Suprapubic skin (tissue), 4 donors: ENCODE data around the gene HJURP. TPM values are rescaled to one million over a fixed set of nuclear protein-coding genes. Genes with fewer than 3 reads are reported as not detected.
A peak's percentile ranks its signal among the peaks of the same experiment; 100 is the strongest.

Source experiments
- DNase-seq, 2 donors: peaks; one replicate each; pipeline ENCODE4 v3.0.0-alpha.2; 2019; ENCODE audit warnings: low spot score in 2 of 2
- H3K27ac ChIP-seq: fragments of 200-600 bp; sonication (generic); one replicate; pipeline ENCODE4 v1.5.1; 2019
- H3K27me3 ChIP-seq: fragments of 200-600 bp; sonication (generic); one replicate; pipeline ENCODE4 v1.5.1; 2019
- H3K36me3 ChIP-seq: fragments of 200-600 bp; sonication (generic); one replicate; pipeline ENCODE4 v1.5.1; 2019
- H3K4me1 ChIP-seq: fragments of 200-600 bp; sonication (generic); one replicate; pipeline ENCODE4 v1.5.1; 2019
- H3K4me3 ChIP-seq: fragments of 200-600 bp; sonication (generic); one replicate; pipeline ENCODE4 v1.5.1; 2019; ENCODE audit warnings: mild to moderate bottlenecking
- H3K9me3 ChIP-seq: fragments of 200-600 bp; sonication (generic); one replicate; pipeline ENCODE4 v1.5.1; 2019
- CTCF ChIP-seq, 2 donors: fragments of 200-600 bp in 1 of 2; fragments of 450-650 bp in 1 of 2; sonication (generic) in 1 of 2; IDR thresholded peaks; one replicate each; pipeline ENCODE4 v1.5.1; 2016 to 2019; ENCODE audit warnings: antibody characterized with exemption in 2 of 2, mild to moderate bottlenecking in 1 of 2, moderate library complexity in 1 of 2
- EP300 ChIP-seq: sonication (generic); formaldehyde crosslinking; IDR thresholded peaks from one replicate; pipeline ENCODE4 v1.6.1; 2017; ENCODE audit warnings: antibody characterized with exemption
- POLR2A ChIP-seq, 2 donors: fragments of 450-650 bp; IDR thresholded peaks; one replicate each; pipeline ENCODE4 v1.6.1; 2017; ENCODE audit warnings: antibody characterized with exemption in 2 of 2, mild to moderate bottlenecking in 2 of 2, moderate library complexity in 2 of 2
- POLR2AphosphoS5 ChIP-seq, 3 donors: sonication (generic); formaldehyde crosslinking; IDR thresholded peaks; one replicate each; pipeline ENCODE4 v1.6.1; 2017; ENCODE audit warnings: antibody characterized with exemption in 3 of 3
- WGBS: methylation state at CpG from one replicate; pipeline ENCODE4 v1.1.5; 2018; 5-methylcytosine and 5-hydroxymethylcytosine counted together
- total RNA-seq, 4 donors: library from RNA; depleted of rRNA; stranded (reverse); fragments of >200 nt; gene quantifications; one replicate each; pipeline ENCODE4 v1.1.0, GENCODE V29; 2016

The HJURP gene
- total RNA-seq, 4 donors from 2014 or later: 1.7 to 7.1 (median 3.9) TPM

DNA sequence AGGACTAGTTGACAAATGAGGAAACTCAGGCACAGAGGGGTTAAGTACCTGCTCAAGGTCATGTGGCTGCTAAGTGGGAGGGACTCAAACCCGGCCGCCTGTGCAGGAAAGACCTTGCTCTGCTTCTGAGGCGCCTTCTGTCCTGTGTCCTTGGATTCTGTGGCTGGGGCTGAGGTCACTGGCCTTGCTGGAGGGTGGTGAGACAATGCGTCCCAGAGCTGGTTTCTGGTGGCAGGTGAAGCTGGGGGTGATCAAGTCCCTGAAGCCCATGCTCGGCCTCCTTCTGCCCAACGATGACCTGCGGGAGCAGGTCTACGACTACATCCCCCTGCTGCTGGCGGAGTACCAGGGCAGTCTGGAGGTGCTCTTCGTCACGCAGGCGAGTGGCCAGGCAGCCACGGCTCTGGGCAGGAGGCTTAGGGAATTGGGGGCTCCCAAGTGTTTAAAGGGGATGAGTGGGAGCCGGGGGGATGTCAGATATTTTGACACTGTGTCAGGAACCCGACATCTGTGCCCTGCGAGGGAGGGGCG, 60.1 kb downstream of the HJURP start:
- TF ChIP-seq POLR2A (IDR thresholded peaks at IDR 0.05) (no peak), CTCF (IDR thresholded peaks at IDR 0.05) (no peak), POLR2AphosphoS5 (IDR thresholded peaks at IDR 0.05) (no peak), EP300 (no peak)
- H3K27me3 ChIP-seq: no peaks in the 10 kb centered on the region
- H3K4me1 ChIP-seq: no peaks in the 10 kb centered on the region
- no peak overlapping the region for H3K27ac ChIP-seq
- H3K4me3 ChIP-seq: no peak overlapping the region
- no peaks in the 10 kb centered on the region for H3K9me3 ChIP-seq
- peak; percentile 42 to 75 for DNase-seq
- no peaks in the 10 kb centered on the region for H3K36me3 ChIP-seq
- 85% methylated on average over 4 of the region's 17 CpGs for WGBS

GRCh38 chr2:233793465-233794127, 60.7 kb downstream of the HJURP start:
- Histone ChIP-seq H3K27ac (no peak overlapping the region), H3K4me3 (no peak overlapping the region), H3K4me1 (no peaks in the 10 kb centered on the region), H3K36me3 (no peaks in the 10 kb centered on the region), H3K9me3 (no peaks in the 10 kb centered on the region), H3K27me3 (no peaks in the 10 kb centered on the region)
- DNase-seq: no peak
- 61% methylated on average over 3 of the region's 18 CpGs for whole genome bisulfite sequencing
- TF ChIP-seq CTCF (IDR thresholded peaks at IDR 0.05) (no peak), EP300 (no peak), POLR2A (IDR thresholded peaks at IDR 0.05) (no peak), POLR2AphosphoS5 (IDR thresholded peaks at IDR 0.05) (no peak)

DNA sequence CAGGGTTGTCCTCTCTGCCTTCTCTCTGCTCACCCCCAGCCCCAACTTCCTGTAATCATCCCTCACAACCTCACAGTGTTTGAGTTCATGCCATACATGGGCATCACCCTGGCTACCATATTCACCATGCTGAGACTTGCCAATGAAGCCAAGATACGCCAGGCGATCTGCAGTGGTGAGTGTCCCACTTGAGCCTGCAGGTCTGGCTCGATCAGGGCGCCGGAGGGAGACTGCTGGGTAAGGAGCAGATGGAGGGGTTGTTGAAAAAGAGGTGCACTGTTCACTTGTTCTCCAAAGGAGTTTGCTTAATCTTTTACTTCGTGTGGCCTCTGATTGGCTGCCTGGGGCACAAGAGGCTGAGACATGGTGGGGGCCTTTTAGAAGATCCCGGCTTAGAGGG, 61.6 kb downstream of the HJURP start:
- TF ChIP-seq CTCF (IDR thresholded peaks at IDR 0.05): no peak
- no peak for TF ChIP-seq POLR2A (IDR thresholded peaks at IDR 0.05)
- no peak for TF ChIP-seq POLR2AphosphoS5 (IDR thresholded peaks at IDR 0.05)
- TF ChIP-seq EP300: no peak
- DNase-seq: no peak
- 84% methylated on average over 7 of the region's 7 CpGs for WGBS

DNA sequence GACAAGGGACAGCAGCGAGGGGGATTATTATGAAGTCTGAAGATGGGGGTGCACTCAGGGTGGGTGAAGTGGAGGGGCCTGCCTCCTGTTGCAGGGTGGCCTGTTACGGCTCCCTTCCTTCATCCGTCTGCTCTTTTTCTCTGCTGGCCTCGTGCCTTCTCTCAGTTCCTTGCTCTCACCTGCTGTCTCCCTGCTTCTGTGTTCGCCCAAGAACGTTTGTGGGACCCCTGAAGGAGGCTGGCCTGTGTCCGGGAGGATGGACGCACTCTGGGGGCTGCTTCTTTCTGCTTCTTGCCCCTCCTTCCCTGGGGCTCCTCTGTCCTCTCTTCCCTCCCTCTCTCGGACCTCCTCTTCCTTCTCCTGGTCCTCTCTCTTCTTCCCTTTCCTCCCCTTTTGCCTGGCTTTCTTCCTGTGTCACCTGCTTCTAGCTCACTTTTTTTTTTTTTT, 62.4 kb downstream of the HJURP start:
- no peaks in the 10 kb centered on the region for H3K9me3 ChIP-seq
- H3K27me3 ChIP-seq: no peaks in the 10 kb centered on the region
- no peaks in the 10 kb centered on the region for H3K36me3 ChIP-seq
- 77% methylated on average over 9 of the region's 9 CpGs for WGBS
- no peak for DNase-seq
- H3K27ac ChIP-seq: no peak overlapping the region
- no peaks in the 10 kb centered on the region for H3K4me1 ChIP-seq
- TF ChIP-seq CTCF (IDR thresholded peaks at IDR 0.05): no peak
- no peak for TF ChIP-seq EP300
- no peak for TF ChIP-seq POLR2A (IDR thresholded peaks at IDR 0.05)
- no peak for TF ChIP-seq POLR2AphosphoS5 (IDR thresholded peaks at IDR 0.05)
- no peak overlapping the region for H3K4me3 ChIP-seq

More for the DNA sequence above, 61.6 kb downstream of the HJURP start:
- H3K36me3 ChIP-seq: no peaks in the 10 kb centered on the region
- H3K27me3 ChIP-seq: no peaks in the 10 kb centered on the region
- no peaks in the 10 kb centered on the region for H3K9me3 ChIP-seq
- no peak overlapping the region for H3K27ac ChIP-seq
- H3K4me1 ChIP-seq: no peaks in the 10 kb centered on the region
- no peak overlapping the region for H3K4me3 ChIP-seq

DNA sequence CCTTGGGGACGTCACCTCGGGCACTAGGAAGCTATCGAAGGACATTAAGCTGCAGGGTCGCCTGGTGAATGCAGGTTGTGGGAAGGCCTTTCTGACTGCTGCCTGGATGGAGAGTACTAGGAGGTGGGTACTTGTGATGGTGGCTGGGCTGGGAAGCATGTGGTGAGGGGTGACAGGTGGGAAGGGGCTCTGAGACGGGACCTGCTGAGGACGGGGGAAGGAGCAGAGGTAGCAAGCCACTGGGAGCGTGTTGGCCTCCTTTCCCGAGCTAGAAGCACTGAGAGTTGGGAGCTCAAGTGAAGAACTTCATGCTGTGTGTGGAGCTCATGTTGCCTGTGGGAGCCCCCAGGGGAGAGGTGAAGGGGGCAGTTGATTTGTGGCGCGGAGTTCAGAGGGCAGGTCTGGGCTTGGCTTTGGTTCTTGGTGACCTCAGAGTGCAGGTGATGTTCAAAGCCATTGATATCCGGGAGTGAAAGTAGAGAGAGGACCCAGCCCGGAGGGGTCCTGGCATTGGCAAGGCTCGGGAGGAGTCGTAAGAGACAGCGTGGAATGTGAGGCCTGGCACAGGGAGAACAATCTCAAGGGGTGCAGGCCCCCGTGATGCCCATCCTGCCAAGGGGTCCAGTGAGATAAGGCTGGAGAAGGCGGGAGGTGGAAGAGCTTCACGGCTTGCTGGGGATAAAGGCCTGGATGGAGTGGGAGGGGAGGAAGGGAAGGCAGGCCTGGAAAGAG, 63.0 kb downstream of the HJURP start:
- Histone ChIP-seq H3K27ac (no peak overlapping the region), H3K4me3 (no peak overlapping the region), H3K27me3 (no peaks in the 10 kb centered on the region), H3K4me1 (no peaks in the 10 kb centered on the region), H3K9me3 (no peaks in the 10 kb centered on the region), H3K36me3 (no peaks in the 10 kb centered on the region)
- 86% methylated on average over 18 of the region's 18 CpGs for WGBS
- TF ChIP-seq POLR2AphosphoS5 (IDR thresholded peaks at IDR 0.05): no peak
- no peak for DNase-seq
